Astrocyte of the cerebellum (primary cell): ENCODE data around the gene HDAC9.

Experiments
- DNase-seq: peaks from one replicate; pipeline ENCODE4 v3.0.0-alpha.2; 2011; ENCODE audit warnings: low read depth
- H3K4me3 ChIP-seq: 2 replicates; pipeline ENCODE4 v1.5.1; 2011; ENCODE audit warnings: mild to moderate bottlenecking, low read depth, low read length, moderate library complexity
- CTCF ChIP-seq: IDR thresholded peaks from 2 replicates; pipeline ENCODE4 v1.5.1; 2012; ENCODE audit warnings: low read length, low read depth, moderate library complexity, mild to moderate bottlenecking; ENCODE audit errors: missing control alignments
- in situ Hi-C: cut with HindIII; loops from 2 replicates; pipeline ENCODE4 v1.10.0; 2017; ENCODE audit warnings: low sequenced_read_pairs

The HDAC9 gene

GRCh38 chr7:18675579-18675978, 180.0 kb downstream of the HDAC9 start:
- TF ChIP-seq CTCF = no peak
- in situ Hi-C loops = no loop called here
- DNase-seq = no peak
- H3K4me3 ChIP-seq = no peak overlapping the region

GRCh38 chr7:18679261-18679660, 183.7 kb downstream of the HDAC9 start:
- no peak overlapping the region for H3K4me3 ChIP-seq
- no peak for TF ChIP-seq CTCF
- no peak for DNase-seq
- in situ Hi-C loops = no loop called here

- TF ChIP-seq CTCF = no peak
- no peak for DNase-seq
- no peak overlapping the region for H3K4me3 ChIP-seq
- in situ Hi-C loops = no loop called here
These were observed 185.0 kb downstream of the HDAC9 start for GRCh38 chr7:18680576-18680975.

GRCh38 chr7:18684916-18685315, 189.4 kb downstream of the HDAC9 start:
- no peak for TF ChIP-seq CTCF
- in situ Hi-C loops = no loop called here

GRCh38 chr7:18685971-18686370, 190.4 kb downstream of the HDAC9 start:
- in situ Hi-C loops = no loop called here
- no peak overlapping the region for H3K4me3 ChIP-seq
- TF ChIP-seq CTCF = no peak
- DNase-seq = no peak

More at GRCh38 chr7:18684916-18685315, 189.4 kb downstream of the HDAC9 start:
- no peak for DNase-seq
- no peak overlapping the region for H3K4me3 ChIP-seq

- no peak for TF ChIP-seq CTCF
- H3K4me3 ChIP-seq = no peak overlapping the region
- in situ Hi-C loops = no loop called here
- no peak for DNase-seq
These were observed 194.0 kb downstream of the HDAC9 start for GRCh38 chr7:18689551-18689950.

GRCh38 chr7:18693406-18693805, 197.9 kb downstream of the HDAC9 start:
- peak; percentile 84 for TF ChIP-seq CTCF
- DNase-seq = peak; percentile 69
- H3K4me3 ChIP-seq = no peak overlapping the region
- in situ Hi-C loops = no loop called here
